B cell (primary cell): Measurements from ENCODE around the gene ID1. TPM values are rescaled to one million over a fixed set of nuclear protein-coding genes. Genes with fewer than 3 reads are reported as not detected.

Experiments used
- ATAC-seq: fragments of 200-7000 bp; cut with Tn5 transposase; one replicate; pipeline ENCODE4 v1.10.0; 2021; ENCODE audit warnings: low read depth, mild to moderate bottlenecking, moderate number of reproducible peaks, moderate library complexity
- CTCF ChIA-PET: fragments of 350-600 bp; sonication (Branson Sonifier 250); formaldehyde crosslinking; loops from one replicate; lab custom pipeline; 2021; ENCODE audit warnings: antibody characterized with exemption, inconsistent platforms; lab: Charles Lee
- POLR2A ChIA-PET: fragments of 350-600 bp; sonication (Branson Sonifier 250); formaldehyde crosslinking; loops from one replicate; lab custom pipeline; 2021; ENCODE audit warnings: antibody characterized with exemption; lab: Charles Lee
- DNase-seq: peaks from one replicate; pipeline ENCODE4 v3.0.0; 2013
- H2AFZ ChIP-seq: 2 replicates; pipeline ENCODE4 v1.6.1; 2012; ENCODE audit warnings: mild to moderate bottlenecking, low read depth, low read length; ENCODE audit not compliant: insufficient read depth, poor library complexity, severe bottlenecking
- H3K27ac ChIP-seq, 2 donors: 1 replicate in 1 of 2; 2 replicates in 1 of 2; pipeline ENCODE4 v1.5.1; 2012 to 2013; ENCODE audit warnings: low read length in 2 of 2, mild to moderate bottlenecking in 2 of 2, moderate library complexity in 1 of 2
- H3K27me3 ChIP-seq, 4 experiments: fragments of 200-600 bp in 1 of 4; sonication (generic) in 1 of 4; replicated peaks in 1 of 4; 1 replicate in 2 of 4; 2 replicates in 2 of 4; pipeline versions ENCODE4 v1.6.1 to v1.7.0; 2013 to 2016; ENCODE audit warnings: low read length in 3 of 4, mild to moderate bottlenecking in 2 of 4, mixed read lengths in 1 of 4, moderate library complexity in 1 of 4; ENCODE audit not compliant: insufficient read depth in 4 of 4, control insufficient read depth in 3 of 4; ENCODE audit errors: control extremely low read depth in 1 of 4
- H3K36me3 ChIP-seq, 2 experiments: replicated peaks in 1 of 2; 1 replicate in 1 of 2; 2 replicates in 1 of 2; pipeline versions ENCODE4 v1.6.1 to v1.7.1; 2013; ENCODE audit warnings: low read length in 1 of 2; ENCODE audit not compliant: insufficient read depth in 2 of 2, control insufficient read depth in 1 of 2; ENCODE audit errors: control extremely low read depth in 1 of 2, extremely low read depth in 1 of 2
- H3K4me1 ChIP-seq, 2 donors: fragments of 200-600 bp in 1 of 2; sonication (generic) in 1 of 2; 1 replicate in 1 of 2; 2 replicates in 1 of 2; pipeline versions ENCODE4 v1.5.1 to v1.6.1; 2013 to 2017; ENCODE audit warnings: low read length in 2 of 2; ENCODE audit not compliant: control insufficient read depth in 2 of 2, insufficient read depth in 2 of 2
- H3K4me2 ChIP-seq: replicated peaks from 2 replicates; pipeline ENCODE3; 2012; ENCODE audit warnings: mild to moderate bottlenecking, low read depth, low read length; ENCODE audit not compliant: poor library complexity, severe bottlenecking
- H3K4me3 ChIP-seq, 5 experiments: fragments of 200-600 bp in 1 of 5; sonication (generic) in 1 of 5; 1 replicate in 3 of 5; 2 replicates in 2 of 5; pipeline versions ENCODE4 v1.5.1 to v1.7.0; 2011 to 2016; ENCODE audit warnings: low read length in 4 of 5, mild to moderate bottlenecking in 4 of 5, low read depth in 2 of 5, control low read depth in 1 of 5, moderate library complexity in 1 of 5; ENCODE audit not compliant: insufficient read depth in 1 of 5; ENCODE audit errors: control extremely low read depth in 1 of 5, extremely low read depth in 1 of 5
- H3K79me2 ChIP-seq: fragments of 200-600 bp; sonication (generic); one replicate; pipeline ENCODE4 v1.6.0; 2016; ENCODE audit warnings: low read length; ENCODE audit not compliant: control insufficient read depth, insufficient read depth
- H3K9ac ChIP-seq: fragments of 200-600 bp; sonication (generic); 2 replicates; pipeline ENCODE4 v1.6.1; 2017; ENCODE audit warnings: mild to moderate bottlenecking, low read length, moderate library complexity
- H3K9me3 ChIP-seq, 3 donors: one replicate each; pipeline versions ENCODE4 v1.6.1 to v1.7.1; 2013; ENCODE audit warnings: low read length in 2 of 3; ENCODE audit not compliant: control insufficient read depth in 2 of 3, insufficient read depth in 1 of 3; ENCODE audit errors: control extremely low read depth in 1 of 3
- H4K20me1 ChIP-seq: 2 replicates; pipeline ENCODE4 v1.6.0; 2012; ENCODE audit warnings: mild to moderate bottlenecking, low read length; ENCODE audit not compliant: insufficient read depth, control insufficient read depth, poor library complexity, severe bottlenecking
- H3K27ac Mint-ChIP-seq: one replicate; pipeline ENCODE4 v1.8.0; 2021; ENCODE audit warnings: mixed read lengths
- H3K27me3 Mint-ChIP-seq: one replicate; pipeline ENCODE4 v1.8.0; 2021; ENCODE audit warnings: mixed read lengths
- H3K4me1 Mint-ChIP-seq: one replicate; pipeline ENCODE4 v1.8.0; 2021; ENCODE audit warnings: mixed read lengths
- H3K4me3 Mint-ChIP-seq: one replicate; pipeline ENCODE4 v1.8.0; 2021; ENCODE audit warnings: mixed read lengths
- H3K9me3 Mint-ChIP-seq: one replicate; pipeline ENCODE4 v1.8.0; 2022; ENCODE audit warnings: mixed read lengths; ENCODE audit not compliant: insufficient read depth
- EZH2 ChIP-seq: IDR thresholded peaks from 2 replicates; pipeline ENCODE4 v1.6.1; 2012; ENCODE audit warnings: borderline replicate concordance, low read depth, mild to moderate bottlenecking, moderate library complexity, low read length; ENCODE audit not compliant: insufficient read depth, poor library complexity, severe bottlenecking
- WGBS: methylation state at CpG from one replicate; pipeline ENCODE4 v1.1.5; 2013; ENCODE audit warnings: missing lambda C conversion rate; ENCODE audit not compliant: insufficient coverage; 5-methylcytosine and 5-hydroxymethylcytosine counted together
- intact Hi-C: fragments of 100-400 bp; cut with micrococcal nuclease; formaldehyde crosslinking; loops from one replicate; pipeline ENCODE4 v1.10.0; 2022
- polyA plus RNA-seq: library from polyadenylated mRNA; depleted of rRNA; stranded (reverse); fragments of >200 nt; gene quantifications from 2 replicates; pipeline ENCODE4 v1.2.3, GENCODE V29; 2012
- total RNA-seq, 2 donors: library from RNA; stranded (reverse); fragments of 120-200 nt in 1 of 2; gene quantifications; 1 replicate in 1 of 2; 2 replicates in 1 of 2; pipeline versions ENCODE4 v1.2.3 to v1.2.4, GENCODE V29; 2013 to 2022
- TF ChIP-seq, protein P1 (sequence below): fragments of 200-600 bp; IDR thresholded peaks from one replicate; pipeline ENCODE4 v1.8.0; 2022; ENCODE audit warnings: antibody characterized with exemption, mild to moderate bottlenecking

Gene ID1
- total and polyA plus RNA-seq, 2 donors (not counting 1 experiment from before 2014, with no cell fraction given): 4.4 to 68.2 TPM

DNA sequence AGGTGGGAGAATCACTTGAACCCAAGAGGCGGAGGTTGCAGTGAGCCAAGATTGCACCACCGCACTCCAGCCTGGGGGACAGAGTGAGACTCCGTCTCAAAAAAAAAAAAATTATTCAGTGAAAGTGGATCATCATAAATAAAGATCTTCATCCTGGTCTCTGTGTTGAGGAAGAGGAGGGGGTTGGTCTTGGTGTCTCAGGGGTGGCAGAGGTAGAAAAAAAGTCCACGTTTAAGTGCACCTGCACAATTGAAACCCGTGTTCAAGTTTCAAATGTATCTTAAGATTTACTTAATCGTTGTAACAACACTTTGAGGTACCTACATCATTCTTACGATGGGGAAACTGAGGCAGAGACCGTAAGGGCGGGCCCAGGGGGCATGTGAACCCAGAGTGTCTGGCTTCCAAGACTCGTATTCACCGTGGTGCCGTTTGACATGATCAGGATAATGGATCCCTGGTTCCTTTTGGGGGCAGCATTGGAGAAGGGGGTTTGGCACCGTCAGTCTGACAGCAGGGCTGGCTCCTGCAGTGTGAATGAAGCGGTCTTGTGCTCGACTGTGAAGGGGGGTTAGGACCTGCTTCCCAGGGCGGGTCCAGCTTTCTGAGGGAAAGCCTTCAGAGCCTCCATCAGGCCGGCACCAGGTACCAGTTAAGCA lies 32.9 kb upstream of the ID1 start:
- H3K27me3 Mint-ChIP-seq: no peaks in the 10 kb centered on the region
- no peaks in the 10 kb centered on the region for H3K9me3 Mint-ChIP-seq
- no peaks in the 10 kb centered on the region for H3K9me3 ChIP-seq
- H3K4me1 ChIP-seq: peaks cover 10 to 18% of the 10 kb centered on the region in 2 donors
- H3K27ac Mint-ChIP-seq: peak overlapping the region; percentile 80
- peak overlapping the region; percentile 91 for H3K4me3 Mint-ChIP-seq
- H4K20me1 ChIP-seq: no peaks in the 10 kb centered on the region
- H3K4me3 ChIP-seq: peak overlapping the region; percentile 27 to 83 (median 71)
- intact Hi-C loops: loop anchor here (2.0 kb wide), 1 partner anchor 151 kb away; the partner anchor contains the start of gene BCL2L1
- ChIA-PET POLR2A (interaction anchor here (1.8 to 2.0 kb wide), 2 partner anchors 33 to 151 kb away, joined by 6 to 11 read pairs; partner anchors contain the start of genes BCL2L1 and ID1), CTCF (interaction anchor here (1.6 to 11.5 kb wide), 4 partner anchors 11 to 151 kb away, joined by 15 to 327 read pairs (median 42); partner anchors contain the start of genes BCL2L1 and ID1)
- H2AFZ ChIP-seq: peak overlapping the region; percentile 85
- DNase-seq (no peak), ATAC-seq (no peak)
- H3K79me2 ChIP-seq: no peaks in the 10 kb centered on the region
- TF ChIP-seq EZH2: no peak
- TF ChIP-seq, protein P1, sequence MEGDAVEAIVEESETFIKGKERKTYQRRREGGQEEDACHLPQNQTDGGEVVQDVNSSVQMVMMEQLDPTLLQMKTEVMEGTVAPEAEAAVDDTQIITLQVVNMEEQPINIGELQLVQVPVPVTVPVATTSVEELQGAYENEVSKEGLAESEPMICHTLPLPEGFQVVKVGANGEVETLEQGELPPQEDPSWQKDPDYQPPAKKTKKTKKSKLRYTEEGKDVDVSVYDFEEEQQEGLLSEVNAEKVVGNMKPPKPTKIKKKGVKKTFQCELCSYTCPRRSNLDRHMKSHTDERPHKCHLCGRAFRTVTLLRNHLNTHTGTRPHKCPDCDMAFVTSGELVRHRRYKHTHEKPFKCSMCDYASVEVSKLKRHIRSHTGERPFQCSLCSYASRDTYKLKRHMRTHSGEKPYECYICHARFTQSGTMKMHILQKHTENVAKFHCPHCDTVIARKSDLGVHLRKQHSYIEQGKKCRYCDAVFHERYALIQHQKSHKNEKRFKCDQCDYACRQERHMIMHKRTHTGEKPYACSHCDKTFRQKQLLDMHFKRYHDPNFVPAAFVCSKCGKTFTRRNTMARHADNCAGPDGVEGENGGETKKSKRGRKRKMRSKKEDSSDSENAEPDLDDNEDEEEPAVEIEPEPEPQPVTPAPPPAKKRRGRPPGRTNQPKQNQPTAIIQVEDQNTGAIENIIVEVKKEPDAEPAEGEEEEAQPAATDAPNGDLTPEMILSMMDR: no peak
- peak overlapping the region; percentile 49 to 76 for H3K27ac ChIP-seq
- H3K9ac ChIP-seq: peak overlapping the region; percentile 80
- H3K4me2 ChIP-seq: peak overlapping the region; percentile 93
- H3K36me3 ChIP-seq: peaks cover 1 to 6% of the 10 kb centered on the region in 2 experiments
- H3K4me1 Mint-ChIP-seq: peaks cover 19% of the 10 kb centered on the region
- 23% methylated on average over 15 of the region's 17 CpGs for WGBS
- H3K27me3 ChIP-seq: no peaks in the 10 kb centered on the region
